Neural crest cell (in vitro differentiated cells): ENCODE results near the gene MYH9. TPM values are rescaled to one million over a fixed set of nuclear protein-coding genes. Genes with fewer than 3 reads are reported as not detected.
"Not testable (repeated sequence)": the region's sequence is repeated elsewhere in the genome, so short reads cannot be mapped to it uniquely, and the experiment has no call there.

Experiments used
- DNase-seq: peaks from one replicate; pipeline ENCODE4 v3.0.0; 2021; ENCODE audit warnings: low read depth, mixed read lengths, low spot score
- H3K27ac Mint-ChIP-seq: one replicate; pipeline ENCODE4 v1.8.0; 2021; ENCODE audit warnings: mild to moderate bottlenecking, mixed read lengths; ENCODE audit not compliant: unreplicated experiment
- H3K27me3 Mint-ChIP-seq: 2 replicates; pipeline ENCODE4 v1.8.0; 2021; ENCODE audit warnings: low read depth, mild to moderate bottlenecking, mixed read lengths
- H3K36me3 Mint-ChIP-seq: 2 replicates; pipeline ENCODE4 v1.8.0; 2021; ENCODE audit warnings: low read depth, mild to moderate bottlenecking, mixed read lengths
- H3K4me1 Mint-ChIP-seq: 2 replicates; pipeline ENCODE4 v1.8.0; 2021; ENCODE audit warnings: mixed read lengths
- H3K4me3 Mint-ChIP-seq: one replicate; pipeline ENCODE4 v1.8.0; 2021; ENCODE audit warnings: mild to moderate bottlenecking, mixed read lengths
- H3K9me3 Mint-ChIP-seq: 2 replicates; pipeline ENCODE4 v1.8.0; 2021; ENCODE audit warnings: mixed read lengths
- CTCF ChIP-seq: fragments of 200-600 bp; sonication (generic); conservative IDR thresholded peaks from 2 replicates; pipeline ENCODE4 v1.5.0; 2021; ENCODE audit warnings: antibody characterized with exemption, mild to moderate bottlenecking
- total RNA-seq: library from RNA; stranded (reverse); gene quantifications from 2 replicates; pipeline ENCODE4 v1.2.1, GENCODE V29; 2021

The MYH9 gene
- total RNA-seq, 1 donor from 2014 or later, result 160 TPM

GRCh38 chr22:36417281-36417686, 29.5 kb upstream of the MYH9 start:
- no peak for DNase-seq
- Mint-ChIP-seq H3K36me3 (no peaks in the 10 kb centered on the region), H3K9me3 (no peaks in the 10 kb centered on the region), H3K4me1 (peaks cover 8% of the 10 kb centered on the region), H3K27ac (no peak overlapping the region), H3K27me3 (no peaks in the 10 kb centered on the region), H3K4me3 (no peak overlapping the region)
- TF ChIP-seq CTCF, result no peak

DNA sequence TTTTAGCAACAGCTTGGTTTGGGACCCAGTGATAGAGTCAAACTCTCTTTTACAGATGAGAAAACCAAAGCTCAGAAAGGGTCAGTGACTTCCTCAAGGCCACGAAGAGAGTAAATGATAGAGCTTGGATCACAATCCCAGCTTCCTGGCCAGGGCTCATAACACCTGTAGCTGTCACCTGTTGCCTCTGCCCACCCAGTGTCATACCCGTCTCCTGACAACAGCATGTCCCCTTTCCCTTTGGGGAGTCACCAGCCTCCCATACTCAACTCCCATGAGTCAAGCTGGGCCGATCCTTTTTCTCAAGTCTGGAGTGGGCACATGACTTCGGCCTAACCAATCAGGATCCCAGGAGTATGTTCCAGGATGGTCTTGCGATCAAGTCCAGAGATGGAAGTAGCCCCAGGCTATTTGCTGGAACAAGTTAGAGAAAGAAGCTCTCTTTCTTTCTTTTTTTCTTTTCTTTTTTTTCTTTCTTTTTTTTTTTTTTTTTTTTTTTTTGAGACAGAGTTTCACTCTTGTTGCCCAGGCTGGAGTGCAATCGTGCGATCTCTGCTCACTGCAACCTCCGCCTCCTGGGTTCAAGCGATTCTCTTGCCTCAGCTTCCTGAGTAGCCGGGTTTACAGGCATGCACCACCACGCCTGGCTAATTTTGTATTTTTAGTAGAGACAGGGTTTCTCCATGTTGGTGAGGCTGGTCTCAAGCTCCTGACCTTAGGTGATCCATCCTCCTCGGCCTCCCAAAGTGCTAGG, 27.8 kb upstream of the MYH9 start:
- no peak for TF ChIP-seq CTCF
- H3K4me1 Mint-ChIP-seq, result peaks cover 10% of the 10 kb centered on the region
- no peak for DNase-seq
- H3K4me3 Mint-ChIP-seq, result peak overlapping the region; percentile 34
- no peaks in the 10 kb centered on the region for H3K36me3 Mint-ChIP-seq
- no peak overlapping the region for H3K27ac Mint-ChIP-seq
- no peaks in the 10 kb centered on the region for H3K9me3 Mint-ChIP-seq
- no peaks in the 10 kb centered on the region for H3K27me3 Mint-ChIP-seq

DNA sequence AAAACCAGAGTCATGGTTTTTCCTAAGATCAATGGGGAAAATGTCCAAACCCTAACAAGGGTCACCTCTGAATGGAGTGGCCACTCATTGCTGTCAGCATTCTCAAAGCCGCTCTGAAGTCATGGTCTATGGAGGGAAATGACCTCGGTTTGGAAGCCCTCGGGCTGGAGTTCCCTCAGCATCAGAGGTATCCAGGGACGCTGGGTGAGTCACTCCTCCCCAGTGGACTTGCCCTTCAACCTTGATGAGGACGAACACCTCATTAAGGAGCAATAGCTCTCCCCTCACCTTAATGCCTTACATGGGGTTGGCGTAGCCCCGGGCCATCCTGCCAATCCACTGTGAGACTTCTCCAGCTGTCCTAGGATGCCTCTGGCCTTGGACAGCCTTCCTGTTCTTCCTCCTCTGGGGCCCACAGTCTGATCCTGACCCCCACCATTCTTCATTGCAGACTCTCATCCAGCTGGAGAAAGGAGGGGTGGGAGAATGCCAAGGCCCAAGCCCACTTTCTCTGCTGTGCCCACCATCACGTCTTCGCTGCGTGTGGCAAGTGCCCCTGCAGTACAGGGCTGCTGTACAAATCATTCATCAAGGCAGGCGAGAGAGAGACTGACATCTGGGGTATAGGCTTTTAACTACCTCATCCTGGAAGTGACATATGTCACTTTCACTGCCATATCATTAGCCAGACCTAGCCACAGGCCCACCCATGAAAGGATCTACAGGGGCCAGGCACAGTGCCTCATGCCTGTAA, 25.4 kb upstream of the MYH9 start:
- Mint-ChIP-seq H3K4me1 (peaks cover 17% of the 10 kb centered on the region), H3K4me3 (peak overlapping the region; percentile 12), H3K9me3 (no peaks in the 10 kb centered on the region), H3K36me3 (no peaks in the 10 kb centered on the region), H3K27ac (no peak overlapping the region), H3K27me3 (no peaks in the 10 kb centered on the region)
- no peak for TF ChIP-seq CTCF
- DNase-seq, result no peak

DNA sequence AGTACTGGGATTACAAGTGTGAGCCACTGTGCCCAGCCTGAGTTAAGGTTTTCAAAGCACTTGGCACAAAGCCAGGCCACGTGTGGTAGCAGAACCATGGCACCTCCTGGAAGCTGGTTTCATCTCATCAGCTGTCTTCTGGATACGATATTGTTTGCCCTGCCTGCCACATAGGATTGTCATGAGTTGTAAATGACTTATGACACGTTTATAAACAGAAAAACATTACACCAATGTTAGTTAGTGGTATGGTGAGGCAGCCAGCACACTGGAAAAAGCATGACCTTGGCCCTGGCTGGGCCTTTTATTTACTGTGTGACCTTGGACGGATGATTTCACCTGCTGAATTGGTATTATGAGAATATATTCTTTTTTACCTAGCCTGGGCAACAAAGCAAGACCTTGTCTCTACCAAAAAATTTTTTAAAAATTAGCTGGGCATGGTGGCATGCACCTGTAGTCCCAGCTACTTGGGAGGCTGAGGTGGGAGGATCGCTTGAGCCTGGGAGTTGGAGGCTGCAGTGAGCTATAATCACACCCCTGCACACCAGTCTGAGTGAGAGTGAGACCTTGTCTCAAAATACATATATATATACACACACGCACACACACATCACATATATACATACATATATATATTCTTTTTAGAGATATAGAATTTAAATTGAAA, 24.0 kb upstream of the MYH9 start:
- H3K4me3 Mint-ChIP-seq, result peak overlapping the region; percentile 69
- TF ChIP-seq CTCF, result no peak
- H3K27ac Mint-ChIP-seq, result no peak overlapping the region
- H3K27me3 Mint-ChIP-seq, result no peaks in the 10 kb centered on the region
- no peaks in the 10 kb centered on the region for H3K9me3 Mint-ChIP-seq
- no peaks in the 10 kb centered on the region for H3K36me3 Mint-ChIP-seq
- peaks cover 17% of the 10 kb centered on the region for H3K4me1 Mint-ChIP-seq
- no peak for DNase-seq

GRCh38 chr22:36409911-36410756, 22.4 kb upstream of the MYH9 start:
- TF ChIP-seq CTCF, result peak; percentile 56
- Mint-ChIP-seq H3K4me1 (peaks cover 17% of the 10 kb centered on the region), H3K27ac (peak overlapping the region; percentile 84), H3K9me3 (no peaks in the 10 kb centered on the region), H3K4me3 (peak overlapping the region; percentile 84), H3K36me3 (no peaks in the 10 kb centered on the region), H3K27me3 (no peaks in the 10 kb centered on the region)
- peak; percentile 57 for DNase-seq

DNA sequence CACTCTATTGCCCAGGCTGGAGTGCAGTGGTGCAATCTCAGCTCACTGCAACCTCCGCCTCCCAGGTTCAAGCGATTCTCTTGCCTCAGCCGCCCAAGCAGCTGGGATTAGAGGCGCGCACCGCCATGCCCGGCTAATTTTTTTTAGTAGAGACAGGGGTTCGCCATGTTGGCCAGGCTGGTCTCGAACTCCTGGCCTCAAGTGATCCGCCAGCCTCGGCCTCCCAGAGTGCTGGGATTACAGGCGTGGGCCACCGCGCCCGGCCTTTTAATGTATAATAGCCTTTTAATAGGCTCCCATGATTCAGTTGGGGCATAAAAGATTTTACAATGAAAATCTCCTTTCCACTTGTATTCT, 21.8 kb upstream of the MYH9 start:
- H3K27me3 Mint-ChIP-seq, H3K9me3 Mint-ChIP-seq, DNase-seq, H3K27ac Mint-ChIP-seq, H3K36me3 Mint-ChIP-seq: not testable (repeated sequence)
- peaks cover 17% of the 10 kb centered on the region for H3K4me1 Mint-ChIP-seq
- H3K4me3 Mint-ChIP-seq, result peak overlapping the region; percentile 84
